Stimulated activated naive CD8-positive, alpha-beta T cell treated with anti-CD3 and anti-CD28 coated beads, Interleukin-15, Interleukin-2, amounts not matched to agents 100 ng/mL and 50 ng/mL, for 24 hours (primary cell): Measurements from ENCODE around the gene CENPP.

Source experiments
- H3K27ac Mint-ChIP-seq: one replicate; pipeline ENCODE4 v1.8.0; 2021; ENCODE audit warnings: mild to moderate bottlenecking, mixed read lengths
- H3K27me3 Mint-ChIP-seq: one replicate; pipeline ENCODE4 v1.8.0; 2021; ENCODE audit warnings: mixed read lengths
- H3K36me3 Mint-ChIP-seq: one replicate; pipeline ENCODE4 v1.8.0; 2021; ENCODE audit warnings: low read depth, mixed read lengths
- H3K4me1 Mint-ChIP-seq: one replicate; pipeline ENCODE4 v1.8.0; 2021; ENCODE audit warnings: low read depth, mixed read lengths
- H3K4me3 Mint-ChIP-seq: one replicate; pipeline ENCODE4 v1.8.0; 2021; ENCODE audit warnings: mild to moderate bottlenecking, mixed read lengths
- H3K9me3 Mint-ChIP-seq: one replicate; pipeline ENCODE4 v1.8.0; 2021; ENCODE audit warnings: mixed read lengths

CENPP gene

GRCh38 chr9:92522983-92523970 is 197.5 kb downstream of the CENPP start:
- Mint-ChIP-seq H3K4me3 (no peak overlapping the region), H3K27ac (no peak overlapping the region), H3K4me1 (no peaks in the 10 kb centered on the region), H3K9me3 (no peaks in the 10 kb centered on the region), H3K36me3 (peaks cover 4% of the 10 kb centered on the region), H3K27me3 (no peaks in the 10 kb centered on the region)

- no peak overlapping the region for H3K4me3 Mint-ChIP-seq
- no peaks in the 10 kb centered on the region for H3K9me3 Mint-ChIP-seq
- no peaks in the 10 kb centered on the region for H3K36me3 Mint-ChIP-seq
- no peak overlapping the region for H3K27ac Mint-ChIP-seq
- H3K4me1 Mint-ChIP-seq: no peaks in the 10 kb centered on the region
- no peaks in the 10 kb centered on the region for H3K27me3 Mint-ChIP-seq
These were observed 199.1 kb downstream of the CENPP start for GRCh38 chr9:92524881-92525280.

- H3K27me3 Mint-ChIP-seq: no peaks in the 10 kb centered on the region
- H3K36me3 Mint-ChIP-seq: no peaks in the 10 kb centered on the region
- H3K4me3 Mint-ChIP-seq: no peak overlapping the region
- no peaks in the 10 kb centered on the region for H3K4me1 Mint-ChIP-seq
- no peak overlapping the region for H3K27ac Mint-ChIP-seq
- no peaks in the 10 kb centered on the region for H3K9me3 Mint-ChIP-seq
These were observed 199.6 kb downstream of the CENPP start for GRCh38 chr9:92525306-92525705.

GRCh38 chr9:92527291-92527828 is 201.6 kb downstream of the CENPP start:
- Mint-ChIP-seq H3K4me1 (no peaks in the 10 kb centered on the region), H3K36me3 (no peaks in the 10 kb centered on the region), H3K27me3 (no peaks in the 10 kb centered on the region), H3K27ac (no peak overlapping the region), H3K4me3 (no peak overlapping the region), H3K9me3 (peaks cover 2% of the 10 kb centered on the region)

- H3K36me3 Mint-ChIP-seq: no peaks in the 10 kb centered on the region
- H3K27ac Mint-ChIP-seq: no peak overlapping the region
- H3K4me1 Mint-ChIP-seq: no peaks in the 10 kb centered on the region
- H3K27me3 Mint-ChIP-seq: no peaks in the 10 kb centered on the region
- H3K9me3 Mint-ChIP-seq: peaks cover 4% of the 10 kb centered on the region
- no peak overlapping the region for H3K4me3 Mint-ChIP-seq
These were observed 202.2 kb downstream of the CENPP start for GRCh38 chr9:92527832-92528521.

- Mint-ChIP-seq H3K4me1 (no peaks in the 10 kb centered on the region), H3K9me3 (peaks cover 4% of the 10 kb centered on the region), H3K27me3 (no peaks in the 10 kb centered on the region), H3K27ac (no peak overlapping the region), H3K4me3 (no peak overlapping the region), H3K36me3 (peaks cover 4% of the 10 kb centered on the region)
These were observed 202.7 kb downstream of the CENPP start for GRCh38 chr9:92528522-92528849.

- Mint-ChIP-seq H3K27me3 (no peaks in the 10 kb centered on the region), H3K9me3 (peaks cover 4% of the 10 kb centered on the region), H3K4me3 (no peak overlapping the region), H3K36me3 (peaks cover 4% of the 10 kb centered on the region), H3K27ac (no peak overlapping the region), H3K4me1 (no peaks in the 10 kb centered on the region)
These were observed 203.4 kb downstream of the CENPP start for GRCh38 chr9:92529124-92529523.

- Mint-ChIP-seq H3K27me3 (no peaks in the 10 kb centered on the region), H3K27ac (no peak overlapping the region), H3K4me3 (no peak overlapping the region), H3K4me1 (peaks cover 3% of the 10 kb centered on the region), H3K9me3 (peaks cover 4% of the 10 kb centered on the region), H3K36me3 (peaks cover 4% of the 10 kb centered on the region)
These were observed 205.1 kb downstream of the CENPP start for GRCh38 chr9:92530893-92531292.

GRCh38 chr9:92534204-92534603 is 208.5 kb downstream of the CENPP start:
- Mint-ChIP-seq H3K4me3 (no peak overlapping the region), H3K27me3 (no peaks in the 10 kb centered on the region), H3K9me3 (peaks cover 4% of the 10 kb centered on the region), H3K4me1 (peaks cover 3% of the 10 kb centered on the region), H3K36me3 (peaks cover 4% of the 10 kb centered on the region), H3K27ac (no peak overlapping the region)

GRCh38 chr9:92534674-92535073 is 208.9 kb downstream of the CENPP start:
- H3K4me1 Mint-ChIP-seq: peaks cover 3% of the 10 kb centered on the region
- peaks cover 4% of the 10 kb centered on the region for H3K36me3 Mint-ChIP-seq
- no peaks in the 10 kb centered on the region for H3K27me3 Mint-ChIP-seq
- no peak overlapping the region for H3K27ac Mint-ChIP-seq
- H3K9me3 Mint-ChIP-seq: peaks cover 4% of the 10 kb centered on the region
- no peak overlapping the region for H3K4me3 Mint-ChIP-seq

GRCh38 chr9:92535940-92536850 is 210.4 kb downstream of the CENPP start, which contains the start of gene ECM2:
TSS of gene ECM2 (minus strand) at chr9:92535990. CDS start at chr9:92522866, 13,124 bp downstream.
- peaks cover 3% of the 10 kb centered on the region for H3K4me1 Mint-ChIP-seq
- H3K27ac Mint-ChIP-seq: no peak within 1 kb of the TSS

GRCh38 chr9:92538541-92538940 is 212.8 kb downstream of the CENPP start:
- Mint-ChIP-seq H3K9me3 (no peaks in the 10 kb centered on the region), H3K4me1 (peaks cover 3% of the 10 kb centered on the region), H3K27me3 (no peaks in the 10 kb centered on the region), H3K27ac (no peak overlapping the region), H3K36me3 (peaks cover 4% of the 10 kb centered on the region), H3K4me3 (no peak overlapping the region)

More at GRCh38 chr9:92535940-92536850, 210.4 kb downstream of the CENPP start, which contains the start of gene ECM2:
- Mint-ChIP-seq H3K4me3 (no peak within 1 kb of the TSS), H3K36me3 (peaks cover 4% of the 10 kb centered on the region), H3K9me3 (peaks cover 4% of the 10 kb centered on the region), H3K27me3 (no peaks in the 10 kb centered on the region)

GRCh38 chr9:92543972-92544371 is 218.2 kb downstream of the CENPP start:
- H3K27me3 Mint-ChIP-seq: no peaks in the 10 kb centered on the region
- no peak overlapping the region for H3K27ac Mint-ChIP-seq
- no peaks in the 10 kb centered on the region for H3K9me3 Mint-ChIP-seq
- H3K4me1 Mint-ChIP-seq: no peaks in the 10 kb centered on the region
- no peak overlapping the region for H3K4me3 Mint-ChIP-seq
- H3K36me3 Mint-ChIP-seq: peaks cover 13% of the 10 kb centered on the region

GRCh38 chr9:92545002-92545510 is 219.3 kb downstream of the CENPP start:
- H3K4me1 Mint-ChIP-seq: no peaks in the 10 kb centered on the region

More at GRCh38 chr9:92545002-92545510, 219.3 kb downstream of the CENPP start:
- H3K27me3 Mint-ChIP-seq: no peaks in the 10 kb centered on the region
- H3K27ac Mint-ChIP-seq: no peak overlapping the region
- no peak overlapping the region for H3K4me3 Mint-ChIP-seq
- H3K9me3 Mint-ChIP-seq: no peaks in the 10 kb centered on the region
- H3K36me3 Mint-ChIP-seq: peaks cover 13% of the 10 kb centered on the region
